HTR-8/SVneo (cell line): ENCODE data around the gene UBN2.
A peak's percentile ranks its signal among the peaks of the same experiment; 100 is the strongest.
"Not testable (repeated sequence)": the region's sequence is repeated elsewhere in the genome, so short reads cannot be mapped to it uniquely, and the experiment has no call there.

Experiments
- DNase-seq: peaks from one replicate; pipeline ENCODE4 v3.0.0; 2011; ENCODE audit warnings: low spot score, mixed read lengths; ENCODE audit not compliant: insufficient read length
- FAIRE-seq: peaks from 2 replicates; lab custom pipeline; 2011; peaks lifted over from hg19 to GRCh38; lab: Jason Lieb, UNC

The UBN2 gene

GRCh38 chr7:139230774-139231512, at the start of gene UBN2:
Gene UBN2, plus strand, starts transcription at chr7:139231237. Its CDS starts 248 bp downstream, at chr7:139231485.
- FAIRE-seq (peak; percentile 92), DNase-seq (peak; percentile 97)

- no peak for FAIRE-seq
These were observed 49.6 kb upstream of the UBN2 start for GRCh38 chr7:139181404-139181803.

GRCh38 chr7:139182363-139182762, 48.7 kb upstream of the UBN2 start:
- FAIRE-seq (no peak), DNase-seq (no peak)

More at GRCh38 chr7:139181404-139181803, 49.6 kb upstream of the UBN2 start:
- no peak for DNase-seq

- DNase-seq: no peak
- FAIRE-seq: no peak
These were observed 47.8 kb upstream of the UBN2 start for GRCh38 chr7:139183251-139183650.

- DNase-seq: no peak
These were observed 47.1 kb upstream of the UBN2 start for GRCh38 chr7:139183878-139184338.

GRCh38 chr7:139186146-139186545, 44.9 kb upstream of the UBN2 start:
- no peak for DNase-seq
- FAIRE-seq: no peak

More at GRCh38 chr7:139183878-139184338, 47.1 kb upstream of the UBN2 start:
- FAIRE-seq: no peak

- no peak for DNase-seq
- FAIRE-seq: no peak
These were observed 41.7 kb upstream of the UBN2 start for GRCh38 chr7:139189357-139189756.

GRCh38 chr7:139192014-139192706, 38.9 kb upstream of the UBN2 start:
- DNase-seq: no peak
- FAIRE-seq: no peak

DNA sequence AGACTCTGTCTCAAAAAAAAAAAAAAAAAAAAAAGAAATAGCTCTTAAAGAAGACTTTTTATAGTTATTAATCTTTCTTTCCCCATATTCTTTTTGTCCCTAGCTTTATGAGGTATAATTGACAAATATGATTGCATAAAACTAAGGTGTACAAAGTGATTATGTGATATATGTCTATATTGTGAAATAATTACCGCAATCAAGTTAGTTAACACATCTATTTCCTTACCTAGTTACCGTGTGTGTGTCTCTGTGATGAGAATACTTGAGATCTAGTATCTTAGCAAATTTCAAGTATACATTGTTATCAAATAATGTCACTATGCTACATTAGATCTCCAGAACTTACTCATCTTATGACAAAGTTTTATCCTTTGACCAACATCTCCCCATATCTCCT, 30.7 kb upstream of the UBN2 start:
- no peak for DNase-seq
- FAIRE-seq: no peak

GRCh38 chr7:139203992-139204391, 27.0 kb upstream of the UBN2 start:
- DNase-seq (no peak), FAIRE-seq (no peak)

DNA sequence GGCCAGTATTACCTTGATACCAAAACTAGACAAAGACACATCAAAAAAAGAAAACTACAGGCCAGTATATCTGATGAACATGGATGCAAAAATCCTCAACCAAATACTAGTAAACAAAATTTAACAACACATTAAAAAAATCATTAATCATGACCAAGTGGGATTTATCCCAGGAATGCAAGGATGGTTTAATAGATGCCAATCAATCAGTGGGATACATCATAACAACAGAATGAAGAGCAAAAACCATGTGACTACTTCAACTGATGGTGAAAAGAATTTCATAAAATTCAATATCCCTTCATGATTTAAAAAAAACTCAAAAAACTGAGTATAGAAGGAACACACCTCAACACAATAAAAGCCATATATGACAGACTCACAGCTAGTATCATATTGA, 25.2 kb upstream of the UBN2 start:
- DNase-seq: no peak
- no peak for FAIRE-seq

GRCh38 chr7:139212133-139212532, 18.9 kb upstream of the UBN2 start:
- FAIRE-seq (no peak), DNase-seq (no peak)

- not testable (repeated sequence) for FAIRE-seq, DNase-seq
These were observed 17.5 kb upstream of the UBN2 start for GRCh38 chr7:139213489-139213888.

DNA sequence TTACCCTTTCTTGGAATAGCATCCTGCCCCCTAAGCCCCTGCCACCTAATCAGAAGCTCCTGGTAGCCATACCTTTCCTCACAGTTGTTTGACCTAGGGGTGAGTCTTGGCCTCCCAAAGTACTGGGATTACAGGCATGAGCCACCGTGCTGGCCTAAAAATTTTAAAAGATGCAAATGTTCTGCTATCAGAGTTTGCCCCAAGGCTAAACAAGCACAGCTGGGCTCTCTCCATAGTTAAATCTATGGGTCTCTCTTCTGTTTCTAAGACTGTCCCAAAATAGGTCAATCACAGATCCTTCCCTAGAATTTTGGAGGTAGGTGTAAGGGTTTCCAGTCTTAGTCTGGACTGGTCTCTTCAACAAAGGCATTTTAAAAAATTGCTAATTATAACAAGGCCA, 12.9 kb upstream of the UBN2 start:
- no peak for DNase-seq
- no peak for FAIRE-seq

DNA sequence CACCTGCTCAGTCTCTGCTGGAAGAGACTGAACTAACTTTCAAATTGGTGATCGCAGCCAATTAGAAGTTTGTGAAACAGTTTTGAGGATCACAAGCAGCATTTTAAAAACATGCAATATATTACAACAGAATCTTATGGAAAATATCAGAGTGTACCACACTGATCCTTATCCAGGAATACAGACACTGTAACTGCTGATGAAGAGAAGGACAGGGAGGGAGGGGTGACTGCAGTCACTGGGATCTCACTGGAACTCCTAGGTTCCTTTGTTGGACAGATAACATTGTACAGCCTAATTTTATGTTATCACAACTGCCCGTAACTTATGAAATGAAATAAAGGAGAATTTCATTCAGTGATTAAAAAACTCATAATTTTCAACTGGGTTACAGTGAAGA, 6.8 kb upstream of the UBN2 start:
- FAIRE-seq (no peak), DNase-seq (no peak)

DNA sequence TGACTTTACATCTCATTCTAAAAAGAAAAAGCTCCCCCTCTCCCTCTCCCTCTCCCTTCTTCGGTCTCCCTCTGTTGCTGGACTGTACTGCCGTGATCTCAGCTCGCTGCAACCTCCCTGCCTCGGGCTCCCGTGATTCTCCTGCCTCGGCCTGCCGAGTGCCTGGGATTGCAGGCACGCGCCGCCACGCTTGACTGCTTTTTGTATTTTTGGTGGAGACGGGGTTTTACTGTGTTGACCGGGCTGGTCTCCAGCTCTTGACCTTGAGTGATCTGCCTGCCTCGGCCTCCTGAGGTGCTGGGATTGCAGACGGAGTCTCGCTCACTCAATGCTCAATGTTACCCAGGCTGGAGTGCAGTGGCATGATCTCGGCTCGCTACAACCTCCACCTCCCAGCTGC, 6.2 kb upstream of the UBN2 start:
- not testable (repeated sequence) for FAIRE-seq, DNase-seq

- not testable (repeated sequence) for DNase-seq, FAIRE-seq
These were observed 5.5 kb upstream of the UBN2 start for GRCh38 chr7:139225286-139226157.

DNA sequence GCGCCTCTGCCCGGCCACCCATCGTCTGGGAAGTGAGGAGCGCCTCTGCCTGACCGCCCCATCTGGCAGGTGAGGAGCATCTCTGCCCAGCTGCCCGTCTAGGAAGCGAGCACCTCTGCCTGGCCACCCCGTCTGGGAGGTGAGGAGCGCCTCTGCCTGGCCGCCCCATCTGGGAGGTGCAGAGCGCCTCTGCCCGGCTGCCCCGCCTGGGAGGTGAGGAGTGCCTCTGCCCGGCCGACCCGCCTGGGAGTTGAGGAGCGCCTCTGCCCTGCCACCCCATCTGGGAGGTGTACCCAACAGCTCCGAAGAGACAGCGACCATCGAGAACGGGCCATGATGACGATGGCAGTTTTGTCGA, 4.9 kb upstream of the UBN2 start:
- FAIRE-seq, DNase-seq: not testable (repeated sequence)

- FAIRE-seq, DNase-seq: not testable (repeated sequence)
These were observed 4.0 kb upstream of the UBN2 start for GRCh38 chr7:139226988-139227488.

DNA sequence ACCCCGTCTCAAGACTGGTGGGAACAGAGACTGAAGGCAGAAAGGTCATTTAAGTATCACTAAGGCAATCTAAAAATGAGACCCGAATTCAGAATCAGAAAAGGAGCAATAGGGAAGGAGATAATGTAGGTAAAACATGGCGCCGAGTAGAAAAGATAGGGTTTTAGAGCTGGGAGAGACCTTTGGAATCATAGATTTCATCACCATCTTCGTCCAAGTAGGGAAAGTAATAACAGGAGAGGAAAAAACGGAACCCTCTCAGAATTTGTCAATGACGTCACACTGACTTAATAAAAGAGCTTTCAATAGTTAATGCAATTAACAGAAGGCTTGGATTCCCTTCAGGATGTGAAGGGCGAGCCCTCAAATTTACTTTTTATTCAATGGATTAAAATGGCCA, 1.0 kb upstream of the UBN2 start:
- no peak for FAIRE-seq

DNA sequence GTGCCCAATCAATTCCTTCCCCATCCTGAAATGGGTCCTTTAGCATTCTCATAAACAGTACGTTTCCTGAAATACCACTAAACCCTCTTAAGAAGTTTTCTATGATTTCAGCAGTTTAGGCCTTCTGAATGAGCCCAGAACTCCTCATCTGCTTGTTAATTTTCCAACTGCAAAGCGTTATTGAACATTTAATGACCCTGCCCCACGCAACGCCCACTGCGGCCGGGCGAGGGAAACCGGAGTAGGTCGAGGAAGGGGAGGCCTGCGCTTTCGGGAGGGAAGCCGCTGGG, 608 bp upstream of the UBN2 start:
- DNase-seq: no peak
- FAIRE-seq: no peak

More for the DNA sequence above, 1.0 kb upstream of the UBN2 start:
- DNase-seq: no peak
